DMS53 (cell line): ENCODE measurements around the gene TRIP6.
A peak's percentile ranks its signal among the peaks of the same experiment; 100 is the strongest.
"Not testable (repeated sequence)": the region's sequence is repeated elsewhere in the genome, so short reads cannot be mapped to it uniquely, and the experiment has no call there.

Experiments
- DNase-seq: peaks from one replicate; lab custom pipeline; 2025; lab: John Stamatoyannopoulos, UW

TRIP6 gene

GRCh38 chr7:100839361-100839760, 27.8 kb upstream of the TRIP6 start:
- DNase-seq = no peak

- no peak for DNase-seq
Measured at GRCh38 chr7:100840470-100841100, 26.6 kb upstream of the TRIP6 start.

GRCh38 chr7:100847360-100847759, 19.8 kb upstream of the TRIP6 start:
- no peak for DNase-seq

GRCh38 chr7:100852048-100852872, 14.9 kb upstream of the TRIP6 start, which contains the start of gene SLC12A9:
Gene SLC12A9, plus strand, starts transcription at chr7:100852713. Its CDS starts 1,485 bp downstream, at chr7:100854198.
- peak; percentile 97 for DNase-seq

GRCh38 chr7:100854146-100854895, 12.9 kb upstream of the TRIP6 start:
- DNase-seq = no peak

- not testable (repeated sequence) for DNase-seq
Measured at GRCh38 chr7:100854899-100855298, 12.3 kb upstream of the TRIP6 start.

- DNase-seq = no peak
Measured at GRCh38 chr7:100855515-100855914, 11.7 kb upstream of the TRIP6 start.

- DNase-seq = no peak
Measured at GRCh38 chr7:100856871-100857282, 10.3 kb upstream of the TRIP6 start.

- no peak for DNase-seq
Measured at GRCh38 chr7:100859856-100860255, 7.3 kb upstream of the TRIP6 start.

GRCh38 chr7:100860702-100861615, 6.2 kb upstream of the TRIP6 start:
- DNase-seq = no peak

GRCh38 chr7:100861616-100861985, 5.6 kb upstream of the TRIP6 start:
- DNase-seq = no peak

GRCh38 chr7:100863406-100863950, 3.7 kb upstream of the TRIP6 start:
- no peak for DNase-seq

GRCh38 chr7:100864263-100864845, 2.8 kb upstream of the TRIP6 start:
- no peak for DNase-seq

- DNase-seq = peak; percentile 64
Measured at GRCh38 chr7:100865372-100865911, 1.7 kb upstream of the TRIP6 start.

GRCh38 chr7:100865938-100866728, 1.1 kb upstream of the TRIP6 start:
- DNase-seq = peak; percentile 73

GRCh38 chr7:100866729-100867039, 503 bp upstream of the TRIP6 start:
- DNase-seq = no peak

GRCh38 chr7:100867776-100868485, 744 bp downstream of the TRIP6 start:
- DNase-seq = no peak

GRCh38 chr7:100873599-100874299, 6.6 kb downstream of the TRIP6 start:
- no peak for DNase-seq

- DNase-seq = peak; percentile 67
Measured at GRCh38 chr7:100874300-100874576, 7.1 kb downstream of the TRIP6 start.
